Metanephros (tissue), 1 donor: ENCODE results near the gene COX6A2. TPM values are rescaled to one million over a fixed set of nuclear protein-coding genes. Genes with fewer than 3 reads are reported as not detected.

Experiments used
- total RNA-seq: library from RNA; depleted of rRNA; stranded (reverse); fragments of >200 nt; gene quantifications from one replicate; pipeline ENCODE4 v1.2.3, GENCODE V29; 2014

COX6A2 gene
- 57.8 TPM for total RNA-seq

GRCh38 chr16:31428279-31428597, at the start of gene COX6A2:
Gene COX6A2, minus strand, starts transcription at chr16:31428360. Its CDS starts 35 bp downstream, at chr16:31428325.

GRCh38 chr16:31471875-31472708, 43.9 kb upstream of the COX6A2 start, which contains the start of gene TGFB1I1:
Gene TGFB1I1, plus strand, starts transcription at chr16:31472152. Its CDS starts 37 bp downstream, at chr16:31472189.

GRCh38 chr16:31458844-31459686, 30.9 kb upstream of the COX6A2 start, which contains the start of gene ARMC5:
Gene ARMC5, plus strand, starts transcription at chr16:31459501. Its CDS starts 24 bp downstream, at chr16:31459525.

GRCh38 chr16:31393056-31393455, 35.1 kb downstream of the COX6A2 start, which contains the start of gene ITGAD:
Gene ITGAD, plus strand, starts transcription at chr16:31393335. Its CDS starts 26 bp downstream, at chr16:31393361.

Other genes starting within 250 kb of the COX6A2 start
- gene FUS, start 248.2 kb downstream of the COX6A2 start, total RNA-seq: 151 TPM
- 23.4 TPM for gene PYCARD, start 225.6 kb downstream of the COX6A2 start, total RNA-seq
- gene TRIM72, start 214.2 kb downstream of the COX6A2 start, total RNA-seq: 13.8 TPM
- not detected for gene PYDC1, start 211.2 kb downstream of the COX6A2 start, total RNA-seq
- gene ITGAM, start 168.4 kb downstream of the COX6A2 start, total RNA-seq: 10.9 TPM
- 9.5 TPM for gene ITGAX, start 73.2 kb downstream of the COX6A2 start, total RNA-seq
- gene ITGAD, start 35.0 kb downstream of the COX6A2 start, total RNA-seq: 0.18 TPM
- gene ZNF843, start 14.4 kb upstream of the COX6A2 start, total RNA-seq: 3.0 TPM
- 15.4 TPM for gene ARMC5, start 31.1 kb upstream of the COX6A2 start, total RNA-seq
- 47.1 TPM for gene TGFB1I1, start 43.8 kb upstream of the COX6A2 start, total RNA-seq
- 53.8 TPM for gene SLC5A2, start 54.8 kb upstream of the COX6A2 start, total RNA-seq
- gene RUSF1, start 80.0 kb upstream of the COX6A2 start, total RNA-seq: 83.9 TPM
- 80.2 TPM for gene AHSP, start 99.5 kb upstream of the COX6A2 start, total RNA-seq